Spinal cord (tissue), 10 donors: ENCODE data around the gene ESPNL. TPM values are rescaled to one million over a fixed set of nuclear protein-coding genes. Genes with fewer than 3 reads are reported as not detected.

ENCODE experiments used
- DNase-seq, 6 donors: peaks; one replicate each; pipeline versions ENCODE4 v3.0.0 to v3.0.0-alpha.2; 2013 to 2015; ENCODE audit warnings: low spot score in 6 of 6, low read depth in 4 of 6
- H3K27ac ChIP-seq: one replicate; pipeline ENCODE4 v1.5.1; 2013; ENCODE audit warnings: low read depth, low read length, control low read depth
- H3K27me3 ChIP-seq: one replicate; pipeline ENCODE4 v1.6.1; 2013; ENCODE audit warnings: low read length; ENCODE audit not compliant: control insufficient read depth, insufficient read depth
- H3K36me3 ChIP-seq: one replicate; pipeline ENCODE4 v1.6.1; 2013; ENCODE audit warnings: low read length; ENCODE audit not compliant: control insufficient read depth, insufficient read depth
- H3K4me1 ChIP-seq: one replicate; pipeline ENCODE4 v1.6.1; 2013; ENCODE audit warnings: low read length; ENCODE audit not compliant: control insufficient read depth, insufficient read depth
- H3K4me3 ChIP-seq: one replicate; pipeline ENCODE4 v1.5.1; 2013; ENCODE audit warnings: low read depth, low read length, control low read depth
- H3K9me3 ChIP-seq: one replicate; pipeline ENCODE4 v1.6.1; 2013; ENCODE audit warnings: low read length; ENCODE audit not compliant: control insufficient read depth, insufficient read depth
- whole genome bisulfite sequencing: methylation state at CpG from one replicate; pipeline ENCODE4 v1.1.5; 2013; ENCODE audit warnings: missing lambda C conversion rate; ENCODE audit not compliant: insufficient coverage; 5-methylcytosine and 5-hydroxymethylcytosine counted together
- polyA plus RNA-seq, 2 donors: library from polyadenylated mRNA; unstranded; fragments of 120-200 nt; gene quantifications; one replicate each; pipeline ENCODE4 v1.2.1, GENCODE V29; 2013; ENCODE audit not compliant: insufficient read length in 2 of 2
- total RNA-seq, 2 donors: library from RNA; depleted of rRNA in 1 of 2; stranded (reverse); fragments of 120-200 nt in 1 of 2; fragments of >200 nt in 1 of 2; gene quantifications; one replicate each; pipeline versions ENCODE4 v1.2.3 to v1.2.4, GENCODE V29; 2013 to 2014
- donor health status: healthy.

ESPNL gene
- total and polyA plus RNA-seq, 4 donors: 0.43 to 4.3 (median 0.70) TPM

GRCh38 chr2:238148981-238149380, 48.8 kb downstream of the ESPNL start:
- H3K27me3 ChIP-seq: no peaks in the 10 kb centered on the region
- H3K9me3 ChIP-seq: no peaks in the 10 kb centered on the region
- whole genome bisulfite sequencing: 97% methylated on average over 14 of the region's 15 CpGs
- no peak overlapping the region for H3K27ac ChIP-seq
- no peaks in the 10 kb centered on the region for H3K36me3 ChIP-seq
- DNase-seq: no peak
- H3K4me3 ChIP-seq: no peak overlapping the region
- no peaks in the 10 kb centered on the region for H3K4me1 ChIP-seq

DNA sequence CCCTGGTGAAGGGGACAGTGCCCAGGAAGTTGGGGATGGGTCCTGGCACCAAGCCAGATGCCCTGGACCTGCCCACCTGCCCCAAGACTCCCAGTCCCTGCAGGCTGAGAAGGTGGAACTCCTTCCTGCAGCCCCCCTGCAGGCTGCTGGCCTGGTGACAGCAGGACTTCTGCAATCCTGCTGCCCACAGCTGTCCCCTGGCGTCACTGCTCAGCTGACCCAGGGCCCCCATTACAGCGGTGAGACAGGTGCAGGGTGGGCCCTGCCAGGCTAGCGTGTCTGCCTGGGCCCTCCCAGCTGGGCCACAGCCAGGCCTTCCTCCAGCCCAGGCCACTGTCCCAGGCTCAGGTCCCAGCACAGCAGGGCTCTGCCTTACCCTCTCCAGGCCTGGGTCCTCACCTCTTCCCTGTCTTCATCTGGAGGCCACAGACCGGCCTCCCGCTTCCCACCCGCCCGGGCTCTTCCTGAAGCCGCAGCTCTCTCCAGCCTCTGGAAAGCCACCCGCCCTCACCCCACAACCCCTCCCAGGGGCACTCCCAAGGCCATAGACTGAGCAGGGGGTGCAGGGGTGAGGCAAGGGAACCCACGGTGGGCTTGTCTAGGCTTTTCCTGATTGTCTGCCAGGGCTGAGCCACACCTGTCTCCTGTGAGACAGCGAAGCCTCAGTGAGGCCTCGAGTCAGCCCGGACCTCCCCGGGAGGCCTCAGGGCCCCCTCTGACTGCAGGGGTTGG, 49.9 kb downstream of the ESPNL start:
- DNase-seq: no peak
- H3K4me3 ChIP-seq: no peak overlapping the region
- no peaks in the 10 kb centered on the region for H3K27me3 ChIP-seq
- no peaks in the 10 kb centered on the region for H3K9me3 ChIP-seq
- WGBS: 72% methylated on average over 13 of the region's 14 CpGs
- no peaks in the 10 kb centered on the region for H3K4me1 ChIP-seq
- H3K27ac ChIP-seq: no peak overlapping the region
- no peaks in the 10 kb centered on the region for H3K36me3 ChIP-seq

DNA sequence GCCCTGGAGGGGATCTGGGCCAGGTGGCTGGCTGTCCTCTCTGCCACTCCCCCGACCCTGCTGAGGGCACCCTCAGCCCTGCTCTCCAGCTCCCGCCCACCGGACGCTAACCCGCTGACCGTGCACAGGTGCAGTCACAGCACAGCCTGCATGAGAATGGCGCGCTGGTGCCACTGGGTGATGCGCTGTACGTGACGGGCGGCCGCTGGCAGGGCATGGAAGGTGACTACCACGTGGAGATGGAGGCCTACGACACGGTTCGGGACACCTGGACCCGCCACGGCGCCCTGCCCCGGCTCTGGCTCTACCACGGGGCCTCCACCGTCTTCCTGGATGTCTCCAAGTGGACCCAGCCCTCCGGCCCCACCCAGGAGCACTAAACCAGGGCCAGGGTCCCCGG, 50.5 kb downstream of the ESPNL start:
- no peaks in the 10 kb centered on the region for H3K27me3 ChIP-seq
- H3K27ac ChIP-seq: no peak overlapping the region
- no peak for DNase-seq
- no peaks in the 10 kb centered on the region for H3K4me1 ChIP-seq
- H3K9me3 ChIP-seq: no peaks in the 10 kb centered on the region
- no peak overlapping the region for H3K4me3 ChIP-seq
- no peaks in the 10 kb centered on the region for H3K36me3 ChIP-seq
- WGBS: 92% methylated on average over 25 of the region's 25 CpGs

- WGBS: 87% methylated on average over 13 of the region's 13 CpGs
- Histone ChIP-seq H3K27me3 (no peaks in the 10 kb centered on the region), H3K27ac (no peak overlapping the region), H3K4me3 (no peak overlapping the region), H3K9me3 (no peaks in the 10 kb centered on the region), H3K36me3 (no peaks in the 10 kb centered on the region), H3K4me1 (no peaks in the 10 kb centered on the region)
- no peak for DNase-seq
Measured at GRCh38 chr2:238151205-238151604, 51.1 kb downstream of the ESPNL start.

GRCh38 chr2:238151628-238152235, 51.6 kb downstream of the ESPNL start:
- Histone ChIP-seq H3K4me1 (no peaks in the 10 kb centered on the region), H3K27ac (no peak overlapping the region), H3K9me3 (no peaks in the 10 kb centered on the region), H3K27me3 (no peaks in the 10 kb centered on the region), H3K4me3 (no peak overlapping the region), H3K36me3 (no peaks in the 10 kb centered on the region)
- WGBS: 70% methylated on average over 13 of the region's 16 CpGs
- no peak for DNase-seq

- WGBS: 88% methylated on average over 18 of the region's 22 CpGs
- H3K4me3 ChIP-seq: no peak overlapping the region
- H3K27ac ChIP-seq: no peak overlapping the region
- H3K9me3 ChIP-seq: no peaks in the 10 kb centered on the region
- H3K4me1 ChIP-seq: peaks cover under 1% of the 10 kb centered on the region
- H3K36me3 ChIP-seq: no peaks in the 10 kb centered on the region
- DNase-seq: no peak
- peaks cover 4% of the 10 kb centered on the region for H3K27me3 ChIP-seq
Measured at GRCh38 chr2:238152771-238153688, 52.9 kb downstream of the ESPNL start.

GRCh38 chr2:238154570-238154969, 54.4 kb downstream of the ESPNL start:
- no peak overlapping the region for H3K27ac ChIP-seq
- no peak for DNase-seq
- H3K36me3 ChIP-seq: no peaks in the 10 kb centered on the region
- peaks cover 11% of the 10 kb centered on the region for H3K4me1 ChIP-seq
- H3K9me3 ChIP-seq: no peaks in the 10 kb centered on the region
- no peak overlapping the region for H3K4me3 ChIP-seq
- H3K27me3 ChIP-seq: peaks cover 14% of the 10 kb centered on the region
- WGBS: 95% methylated on average over 7 of the region's 10 CpGs

DNA sequence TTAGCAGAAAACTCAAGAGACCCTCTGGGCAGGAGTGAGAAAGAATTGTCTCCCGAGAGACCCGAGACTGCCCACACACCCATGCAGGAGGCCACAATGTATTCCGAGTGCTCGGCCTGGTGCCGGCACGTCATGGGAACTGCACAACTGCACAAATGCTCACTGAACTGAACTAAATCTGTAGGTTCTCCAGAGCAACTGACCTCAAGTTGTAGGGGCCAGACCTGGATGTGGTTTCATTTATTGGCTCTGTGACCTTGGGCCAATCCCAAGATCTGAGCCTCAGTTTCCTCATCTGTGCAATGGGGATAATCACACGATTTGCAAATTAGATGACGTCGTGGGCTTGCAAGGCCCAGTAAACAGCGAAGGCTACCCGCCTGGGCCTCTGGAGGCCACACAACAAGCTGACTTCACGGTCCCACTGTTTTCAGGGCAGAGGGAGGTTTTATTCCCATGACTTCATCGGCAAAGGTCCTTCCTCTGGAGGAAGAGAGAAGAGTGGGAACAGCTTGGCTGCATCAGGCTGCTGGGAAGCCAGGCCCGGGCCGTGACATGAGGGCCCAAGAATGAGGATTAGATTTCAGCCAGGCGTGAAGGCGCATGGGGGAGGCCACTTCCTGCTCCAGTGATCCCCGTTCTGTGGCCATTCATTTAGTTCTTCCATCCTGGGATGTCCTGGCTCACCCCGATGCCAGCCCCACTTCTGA, 55.1 kb downstream of the ESPNL start:
- peaks cover 20% of the 10 kb centered on the region for H3K27me3 ChIP-seq
- WGBS: 84% methylated on average over 19 of the region's 19 CpGs
- no peak for DNase-seq
- no peak overlapping the region for H3K4me3 ChIP-seq
- H3K9me3 ChIP-seq: no peaks in the 10 kb centered on the region
- H3K4me1 ChIP-seq: peaks cover 17% of the 10 kb centered on the region
- H3K36me3 ChIP-seq: no peaks in the 10 kb centered on the region
- H3K27ac ChIP-seq: no peak overlapping the region
